HFF-Myc (cell line): ENCODE results near the gene CPM.

Source experiments
- DNase-seq: peaks from one replicate; pipeline ENCODE4 v3.0.0-alpha.2; 2011; ENCODE audit warnings: low read depth; ENCODE audit errors: extremely low read depth
- H3K4me3 ChIP-seq: replicated peaks from 2 replicates; pipeline ENCODE4 v1.5.1; 2011; ENCODE audit warnings: low read depth, mild to moderate bottlenecking, control low read depth, low read length
- CTCF ChIP-seq: IDR thresholded peaks from 2 replicates; pipeline ENCODE4 v1.5.1; 2012; ENCODE audit warnings: mild to moderate bottlenecking, low read depth, low read length, control low read depth; ENCODE audit errors: missing control alignments

The CPM gene

GRCh38 chr12:68901145-68901544 lies 31.8 kb downstream of the CPM start:
- DNase-seq, result no peak
- no peak overlapping the region for H3K4me3 ChIP-seq
- no peak for TF ChIP-seq CTCF

- no peak for TF ChIP-seq CTCF
- no peak overlapping the region for H3K4me3 ChIP-seq
- DNase-seq, result no peak
Measured at GRCh38 chr12:68900241-68900640, 32.7 kb downstream of the CPM start.

GRCh38 chr12:68899251-68899771 lies 33.7 kb downstream of the CPM start:
- peak; percentile 45 for DNase-seq
- no peak overlapping the region for H3K4me3 ChIP-seq
- TF ChIP-seq CTCF, result peak; percentile 55

GRCh38 chr12:68896881-68897540 lies 36.0 kb downstream of the CPM start:
- no peak overlapping the region for H3K4me3 ChIP-seq
- no peak for TF ChIP-seq CTCF
- DNase-seq, result no peak

GRCh38 chr12:68894276-68894855 lies 38.6 kb downstream of the CPM start:
- H3K4me3 ChIP-seq, result no peak overlapping the region
- DNase-seq, result no peak
- no peak for TF ChIP-seq CTCF

- no peak overlapping the region for H3K4me3 ChIP-seq
- DNase-seq, result no peak
- TF ChIP-seq CTCF, result no peak
Measured at GRCh38 chr12:68893741-68894140, 39.2 kb downstream of the CPM start.
